Measurements from ENCODE around the gene ARL4D.
"Not testable (repeated sequence)": the region's sequence is repeated elsewhere in the genome, so short reads cannot be mapped to it uniquely, and the experiment has no call there.

The ARL4D gene

GRCh38 chr17:43371227-43371821 is 27.5 kb upstream of the ARL4D start:
- no peak for DNase-seq

GRCh38 chr17:43372273-43372911 is 26.4 kb upstream of the ARL4D start:
- DNase-seq: no peak

GRCh38 chr17:43373356-43373755 is 25.4 kb upstream of the ARL4D start:
- no peak for DNase-seq

GRCh38 chr17:43375915-43376314 is 22.9 kb upstream of the ARL4D start:
- DNase-seq: not testable (repeated sequence)

- no peak for DNase-seq
Observed at GRCh38 chr17:43377056-43377810, 21.6 kb upstream of the ARL4D start.

GRCh38 chr17:43378766-43379165 is 20.0 kb upstream of the ARL4D start:
- no peak for DNase-seq

GRCh38 chr17:43380307-43380706 is 18.5 kb upstream of the ARL4D start:
- DNase-seq: no peak

GRCh38 chr17:43381204-43381603 is 17.6 kb upstream of the ARL4D start:
- DNase-seq: no peak

- no peak for DNase-seq
Observed at GRCh38 chr17:43381621-43382020, 17.2 kb upstream of the ARL4D start.

- DNase-seq: no peak
Observed at GRCh38 chr17:43382776-43383175, 16.0 kb upstream of the ARL4D start.

GRCh38 chr17:43383372-43383771 is 15.4 kb upstream of the ARL4D start:
- no peak for DNase-seq

GRCh38 chr17:43383826-43384475 is 14.8 kb upstream of the ARL4D start:
- DNase-seq: no peak

- DNase-seq: no peak
Observed at GRCh38 chr17:43384476-43384862, 14.3 kb upstream of the ARL4D start.

GRCh38 chr17:43385046-43385831 is 13.6 kb upstream of the ARL4D start:
- no peak for DNase-seq

- DNase-seq: peak; percentile 80
Observed at GRCh38 chr17:43388359-43389045, 10.3 kb upstream of the ARL4D start.

- DNase-seq: peak; percentile 70
Observed at GRCh38 chr17:43389046-43389947, 9.5 kb upstream of the ARL4D start.

GRCh38 chr17:43392397-43392796 is 6.4 kb upstream of the ARL4D start:
- DNase-seq: no peak

GRCh38 chr17:43393944-43394482 is 4.8 kb upstream of the ARL4D start:
- DNase-seq: peak; percentile 84

GRCh38 chr17:43394696-43395095 is 4.1 kb upstream of the ARL4D start:
- not testable (repeated sequence) for DNase-seq

- DNase-seq: no peak
Observed at GRCh38 chr17:43395165-43395564, 3.6 kb upstream of the ARL4D start.
